NCI-H446 (cell line): ENCODE data around the gene AKAP13.

ENCODE experiments used
- DNase-seq, 2 experiments: peaks; one replicate each; lab custom pipeline; 2025; lab: John Stamatoyannopoulos, UW

The AKAP13 gene

DNA sequence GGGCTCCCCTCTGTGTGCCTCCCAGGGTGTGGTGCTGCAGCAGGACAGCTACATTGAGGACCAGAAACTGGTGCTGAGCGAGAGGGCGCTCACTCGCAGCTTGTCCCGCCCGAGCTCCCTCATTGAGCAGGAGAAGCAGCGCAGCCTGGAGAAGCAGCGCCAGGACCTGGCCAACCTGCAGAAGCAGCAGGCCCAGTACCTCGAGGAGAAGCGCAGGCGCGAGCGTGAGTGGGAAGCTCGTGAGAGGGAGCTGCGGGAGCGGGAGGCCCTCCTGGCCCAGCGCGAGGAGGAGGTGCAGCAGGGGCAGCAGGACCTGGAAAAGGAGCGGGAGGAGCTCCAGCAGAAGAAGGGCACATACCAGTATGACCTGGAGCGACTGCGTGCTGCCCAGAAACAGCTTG lies 360.6 kb downstream of the AKAP13 start:
- DNase-seq: no peak

DNA sequence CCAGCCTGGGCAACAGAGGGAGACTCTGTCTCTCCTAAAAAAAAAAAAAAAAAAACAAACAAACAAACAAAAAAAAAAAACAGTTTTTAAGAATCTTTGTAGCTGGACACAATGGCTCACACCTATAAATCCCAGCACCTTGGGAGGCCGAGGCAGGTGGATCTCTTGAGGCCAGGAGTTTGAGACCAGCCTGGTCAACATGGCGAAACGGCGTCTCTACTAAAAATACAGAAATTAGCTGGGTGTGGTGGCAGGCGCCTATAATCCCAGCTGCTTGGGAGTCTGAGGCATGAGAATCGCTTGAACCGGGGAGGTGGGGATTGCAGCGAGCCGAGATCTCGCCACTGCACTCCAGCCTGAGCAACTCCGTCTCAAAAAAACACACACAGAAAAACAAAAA lies 361.3 kb downstream of the AKAP13 start:
- no peak for DNase-seq

DNA sequence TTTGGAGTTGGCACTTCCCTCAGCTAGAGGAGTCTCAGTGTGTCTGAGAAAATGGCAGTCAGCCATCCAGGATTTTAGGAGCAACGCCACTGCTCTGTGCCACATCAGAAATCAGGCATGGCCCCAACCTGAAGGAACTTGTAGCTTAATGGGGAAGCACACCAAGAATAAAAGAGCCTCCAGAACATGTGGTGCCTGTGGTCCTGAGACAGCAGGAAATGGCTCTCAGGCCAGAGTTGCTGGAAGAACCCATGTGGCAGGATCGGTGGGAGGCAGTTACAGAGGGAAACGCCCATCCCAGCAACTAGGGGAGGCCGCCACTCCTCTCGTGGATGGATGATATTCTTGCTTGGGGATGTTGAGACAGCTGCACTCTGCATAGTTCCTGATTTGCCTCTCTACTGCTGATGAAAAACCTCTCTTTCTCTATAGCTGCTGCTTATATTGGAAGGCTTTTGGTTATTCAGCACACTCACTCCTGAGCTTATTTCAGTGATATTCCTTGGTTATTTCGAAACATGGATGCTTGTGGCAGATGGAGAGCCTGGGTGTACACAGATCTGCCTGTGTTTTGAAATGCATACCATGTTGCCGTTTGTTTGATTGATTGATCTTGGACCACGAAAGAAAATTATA lies 361.9 kb downstream of the AKAP13 start:
- peak; percentile 36 to 62 for DNase-seq

DNA sequence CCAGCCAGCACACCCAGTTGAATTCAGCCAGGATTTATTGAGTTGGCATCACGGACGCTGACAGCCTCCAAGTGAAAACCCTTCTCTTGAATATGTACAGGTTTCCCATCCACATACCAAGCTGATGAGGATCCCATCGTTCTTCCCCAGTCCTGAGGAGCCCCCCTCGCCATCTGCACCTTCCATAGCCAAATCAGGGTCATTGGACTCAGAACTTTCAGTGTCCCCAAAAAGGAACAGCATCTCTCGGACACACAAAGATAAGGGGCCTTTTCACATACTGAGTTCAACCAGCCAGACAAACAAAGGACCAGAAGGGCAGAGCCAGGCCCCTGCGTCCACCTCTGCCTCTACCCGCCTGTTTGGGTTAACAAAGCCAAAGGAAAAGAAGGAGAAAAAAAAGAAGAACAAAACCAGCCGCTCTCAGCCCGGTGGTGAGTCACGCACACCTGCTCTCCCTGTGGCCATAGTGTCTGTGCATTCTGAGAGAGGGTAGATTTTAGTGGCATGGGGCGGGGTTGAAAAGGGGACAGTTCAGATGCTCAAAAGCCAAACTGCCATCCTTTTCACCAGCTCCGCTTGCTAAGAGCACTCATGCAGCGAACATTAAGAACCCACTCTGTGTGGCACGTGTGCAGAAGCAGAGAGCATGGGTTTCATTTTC lies 363.1 kb downstream of the AKAP13 start:
- no peak for DNase-seq

DNA sequence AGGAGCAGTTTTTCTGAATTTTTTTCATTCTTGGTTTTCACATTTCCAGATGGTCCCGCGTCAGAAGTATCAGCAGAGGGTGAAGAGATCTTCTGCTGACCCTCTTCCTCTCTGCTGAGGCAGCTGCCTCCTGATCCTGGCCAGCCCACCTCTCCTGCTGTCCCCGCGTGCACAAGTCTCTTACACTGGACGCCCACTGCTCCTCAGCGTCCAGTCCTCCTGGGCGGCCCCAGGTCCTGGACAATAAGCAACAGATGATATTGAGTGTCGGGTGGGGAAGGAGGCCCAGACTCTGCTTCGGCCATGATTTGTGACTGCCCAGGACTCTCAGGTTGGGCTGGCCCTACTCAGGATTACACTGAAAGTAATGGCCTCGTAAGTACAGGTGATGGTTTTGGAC lies 364.2 kb downstream of the AKAP13 start:
- no peak for DNase-seq

DNA sequence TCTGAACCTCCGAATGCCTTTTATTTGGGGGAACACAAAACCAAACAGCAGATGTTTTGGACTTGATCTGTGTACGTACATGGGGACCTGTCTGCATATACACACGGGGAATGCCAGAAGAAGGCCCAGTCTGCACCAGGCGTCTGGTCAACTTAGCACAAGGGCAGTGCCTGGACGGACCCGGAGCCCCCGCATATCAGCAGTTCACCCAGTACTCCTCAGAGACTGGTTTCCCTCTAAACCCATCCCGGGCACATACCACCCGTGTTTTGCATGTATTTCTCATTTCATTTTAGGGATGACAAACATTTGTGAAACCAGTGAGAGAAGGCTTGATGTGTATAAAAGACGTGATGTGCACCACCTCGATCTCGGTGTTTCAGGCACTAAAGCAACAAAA lies 364.6 kb downstream of the AKAP13 start:
- no peak for DNase-seq

DNA sequence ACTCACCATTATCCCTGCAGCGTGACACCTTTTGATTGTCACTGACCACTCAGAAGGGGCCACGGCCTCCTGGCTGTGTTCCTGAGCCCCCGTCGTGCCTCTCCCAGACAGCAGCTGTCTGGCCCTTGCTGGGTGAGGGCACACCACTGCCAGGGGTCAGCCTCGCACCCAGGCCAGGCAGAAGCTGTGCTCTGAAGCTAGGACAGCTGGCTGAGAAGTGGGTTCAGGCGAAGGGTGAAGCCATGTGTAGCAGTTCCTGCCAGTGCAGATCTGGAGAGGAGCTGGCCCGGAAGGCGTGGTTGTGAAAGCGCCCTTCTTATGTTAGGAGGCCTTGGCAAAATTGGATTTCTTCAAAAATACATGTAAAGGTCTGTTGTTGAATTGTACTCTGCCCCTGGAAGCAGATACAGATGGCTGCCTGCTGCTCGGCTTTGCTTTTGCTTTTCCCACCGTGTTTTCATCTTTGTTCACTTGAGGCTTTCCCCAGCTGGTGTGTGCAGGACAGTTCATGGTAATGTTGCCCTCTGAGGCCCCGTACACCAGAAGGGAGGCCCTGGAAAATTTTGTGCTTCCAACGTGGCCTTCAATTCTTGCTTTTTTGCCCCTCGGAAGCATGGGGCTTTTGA lies 365.2 kb downstream of the AKAP13 start:
- DNase-seq: no peak

DNA sequence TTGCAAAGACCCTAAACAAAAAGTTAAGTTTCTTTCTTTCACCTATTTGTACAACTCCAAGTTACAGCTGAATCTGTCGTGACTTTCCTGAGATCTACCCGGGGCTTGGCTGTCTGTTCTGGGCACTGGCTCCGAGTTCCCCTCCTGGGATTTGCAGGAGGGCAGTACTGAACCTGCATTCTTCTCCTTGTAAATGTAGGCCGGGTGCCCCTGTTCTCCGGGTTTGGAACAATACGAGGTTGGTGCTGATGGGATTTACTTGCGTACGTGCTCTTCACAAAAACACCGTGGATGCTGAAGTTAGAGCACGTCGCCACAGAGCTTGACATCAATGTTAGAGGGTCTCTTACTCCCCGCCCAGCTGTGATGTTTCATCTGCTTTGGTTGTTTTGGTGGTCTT lies 366.2 kb downstream of the AKAP13 start:
- no peak for DNase-seq

DNA sequence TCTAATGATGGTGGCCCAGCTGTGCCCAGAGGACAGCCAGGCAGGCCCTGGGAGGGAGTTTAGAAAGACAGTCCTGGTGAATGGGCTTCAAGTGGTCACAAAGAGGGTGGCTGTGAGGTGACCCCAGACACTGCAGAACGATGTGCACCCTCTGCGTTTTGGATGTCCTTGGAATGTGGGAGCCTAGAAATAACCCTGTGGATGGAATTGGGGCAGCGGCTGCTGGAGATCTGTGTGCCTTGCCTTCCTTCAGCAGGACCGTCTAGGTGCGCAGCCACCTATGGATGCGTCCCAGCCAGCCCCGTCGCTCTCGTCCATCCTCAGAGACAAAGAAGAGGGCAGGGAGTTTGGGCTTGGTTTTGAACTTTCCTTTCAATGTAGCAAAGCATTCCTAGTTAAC lies 367.8 kb downstream of the AKAP13 start:
- DNase-seq: no peak

DNA sequence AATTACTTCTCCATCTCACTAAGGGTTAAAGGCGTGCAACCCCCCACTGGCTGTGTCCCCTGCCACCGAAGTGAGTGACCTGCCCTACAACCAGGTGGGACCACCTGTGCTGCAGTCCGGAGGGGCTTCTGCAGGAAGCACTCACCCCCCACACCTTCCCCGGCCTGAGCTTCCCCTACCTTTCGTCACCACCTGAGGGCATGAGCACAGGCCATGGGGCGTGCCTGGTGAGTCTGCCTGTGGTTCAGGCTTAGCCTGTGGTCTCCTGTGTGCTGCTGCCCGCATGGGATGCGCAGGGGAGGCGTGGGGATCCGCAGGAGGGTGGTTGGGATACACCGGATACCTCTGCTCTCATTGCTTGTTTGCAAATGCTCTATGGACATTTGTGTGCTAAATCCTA lies 368.3 kb downstream of the AKAP13 start:
- no peak for DNase-seq

DNA sequence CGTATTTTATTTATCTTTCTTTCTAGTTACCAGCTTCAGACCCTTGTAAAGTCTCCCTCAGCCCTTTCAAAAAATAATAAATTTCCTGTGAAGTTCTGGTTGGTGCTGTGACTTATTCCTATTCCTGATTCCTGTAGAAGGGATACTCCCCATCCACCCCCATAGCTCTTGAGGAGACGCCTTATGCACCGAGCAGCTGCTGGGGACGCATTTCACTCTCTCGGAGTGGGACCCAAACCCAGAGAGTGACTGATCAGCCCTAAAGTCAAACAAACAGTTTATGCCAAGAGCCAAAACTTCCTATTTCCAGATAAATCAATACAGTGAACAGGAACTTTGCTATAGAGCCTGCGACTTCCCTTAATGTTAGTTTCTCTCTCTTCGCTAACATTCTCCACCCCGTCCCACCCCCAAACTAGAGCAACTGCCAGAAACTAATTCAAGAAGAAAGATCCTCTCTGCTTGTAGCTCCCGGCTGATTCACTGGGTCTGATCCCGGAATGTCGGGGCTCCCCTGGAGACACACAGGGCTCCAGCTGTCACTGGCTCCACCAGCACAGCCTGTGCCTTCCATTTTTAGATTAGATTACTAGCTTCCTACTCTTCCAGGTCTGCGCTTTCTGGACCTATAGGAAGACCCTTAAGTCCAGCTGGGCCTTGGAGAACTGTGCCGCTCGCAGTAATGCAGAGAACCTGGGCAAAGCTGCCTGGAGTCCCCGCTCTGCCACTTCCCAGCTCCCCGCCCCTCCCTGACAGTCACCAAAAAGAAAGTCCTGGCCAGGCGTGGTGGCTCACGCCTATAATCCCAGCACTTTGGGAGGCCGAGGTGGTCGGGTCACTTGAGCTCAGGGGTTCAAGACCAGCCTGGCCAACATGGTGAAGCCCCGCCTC lies 369.1 kb downstream of the AKAP13 start:
- DNase-seq: peak; percentile 13 to 61

DNA sequence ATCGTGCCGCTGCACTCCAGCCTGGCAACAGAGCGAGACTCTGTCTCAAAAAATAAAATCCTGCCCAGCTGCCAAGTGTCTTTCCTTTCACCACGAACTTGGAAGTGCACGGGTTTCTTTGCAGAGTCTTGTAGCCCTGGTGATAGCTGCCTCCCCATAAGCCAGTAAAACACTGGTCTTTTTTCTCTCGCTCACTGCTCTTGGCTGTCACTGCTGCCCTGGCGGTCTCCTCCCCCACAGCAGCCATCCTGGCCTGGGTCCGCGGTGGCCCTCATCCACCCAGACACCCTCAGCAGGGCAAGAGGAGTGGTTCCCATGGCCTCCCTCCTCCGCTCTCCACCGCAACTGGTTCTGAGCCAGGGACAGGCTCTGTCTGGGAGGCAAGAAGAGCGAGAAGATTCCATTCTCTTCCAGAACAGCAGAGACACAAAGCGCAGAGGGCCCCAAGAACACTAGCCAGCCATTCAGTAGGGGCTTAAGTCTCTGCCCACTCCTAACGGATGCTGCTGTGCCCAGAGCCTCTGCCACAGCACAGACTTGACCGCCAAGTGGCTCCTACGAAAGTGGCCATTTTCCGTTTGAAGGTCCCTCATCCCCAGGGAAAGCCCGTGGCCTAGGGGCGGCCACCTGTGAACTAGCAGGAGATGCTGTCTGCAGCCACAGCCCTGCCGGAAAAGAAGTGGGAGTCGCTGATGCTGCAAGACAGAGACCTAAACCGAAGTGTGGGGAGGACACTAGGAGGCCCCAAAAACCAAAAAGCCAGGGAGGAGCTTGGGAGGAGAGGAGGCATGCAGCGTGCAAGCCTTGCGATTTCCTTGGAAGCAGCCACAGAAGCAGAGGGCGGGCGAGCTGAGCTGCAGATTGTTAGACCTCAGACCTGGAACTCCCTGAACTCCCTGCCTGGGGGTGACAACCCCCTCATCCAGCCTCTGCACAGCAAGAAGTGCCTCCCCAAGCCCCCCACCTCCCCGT lies 370.2 kb downstream of the AKAP13 start:
- peak; percentile 38 to 57 for DNase-seq

DNA sequence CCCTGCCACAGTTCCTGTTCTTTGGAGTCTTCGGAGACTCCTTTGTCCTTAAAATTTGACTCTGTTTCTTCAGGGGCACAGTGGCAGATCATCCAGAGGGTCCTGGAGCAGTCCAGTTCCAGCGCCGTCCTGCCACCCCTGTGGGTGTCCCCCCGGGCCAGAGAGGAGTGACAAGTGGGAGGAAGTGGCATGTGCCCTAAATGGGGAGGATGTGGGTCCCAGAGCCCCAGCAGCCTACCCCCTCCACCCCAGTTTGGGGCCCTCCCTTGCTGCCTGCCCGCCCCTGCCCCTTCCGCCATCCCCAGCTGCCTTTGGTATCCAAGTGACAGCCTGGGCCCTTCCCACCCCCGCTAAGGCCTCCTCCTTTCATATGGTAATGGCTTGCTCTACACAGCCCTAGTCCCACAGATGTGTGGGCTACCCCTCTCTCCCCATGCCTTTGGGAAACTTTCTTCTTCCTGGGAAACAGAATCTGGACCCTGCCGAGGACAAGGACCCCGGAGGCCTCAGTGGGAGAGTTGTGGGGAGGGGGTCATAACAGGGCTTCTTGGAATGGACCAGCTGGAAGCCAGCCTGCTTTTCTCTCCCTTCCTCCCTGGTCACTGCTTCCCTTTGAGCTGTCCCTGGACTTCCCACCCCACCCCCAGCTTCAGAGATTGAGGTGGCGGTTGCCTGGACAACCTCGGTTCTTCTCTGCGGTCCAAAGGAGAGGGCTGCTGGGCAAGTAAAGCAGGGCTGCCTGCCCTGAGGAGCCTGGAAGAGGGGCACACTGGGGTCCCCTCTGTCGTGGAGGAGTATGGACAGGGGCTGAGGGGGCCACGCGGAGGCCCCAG lies 371.1 kb downstream of the AKAP13 start:
- DNase-seq: no peak

DNA sequence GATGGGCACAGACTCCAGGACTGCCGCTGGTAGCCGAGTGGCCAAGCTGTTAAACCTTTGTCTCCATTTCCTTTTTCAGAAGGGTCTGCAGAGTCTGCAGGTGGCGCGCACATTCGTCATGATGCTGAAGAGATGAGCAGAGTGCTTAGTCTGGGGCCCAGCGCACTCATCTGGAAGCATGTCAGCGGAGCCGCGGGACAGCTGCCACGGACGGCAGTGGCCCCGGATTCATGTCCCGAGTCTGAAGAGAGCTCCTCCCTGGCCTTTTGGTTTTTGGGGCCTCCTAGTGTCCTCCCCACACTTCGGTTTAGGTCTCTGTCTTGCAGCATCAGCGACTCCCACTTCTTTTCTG lies 371.7 kb downstream of the AKAP13 start:
- DNase-seq: no peak

DNA sequence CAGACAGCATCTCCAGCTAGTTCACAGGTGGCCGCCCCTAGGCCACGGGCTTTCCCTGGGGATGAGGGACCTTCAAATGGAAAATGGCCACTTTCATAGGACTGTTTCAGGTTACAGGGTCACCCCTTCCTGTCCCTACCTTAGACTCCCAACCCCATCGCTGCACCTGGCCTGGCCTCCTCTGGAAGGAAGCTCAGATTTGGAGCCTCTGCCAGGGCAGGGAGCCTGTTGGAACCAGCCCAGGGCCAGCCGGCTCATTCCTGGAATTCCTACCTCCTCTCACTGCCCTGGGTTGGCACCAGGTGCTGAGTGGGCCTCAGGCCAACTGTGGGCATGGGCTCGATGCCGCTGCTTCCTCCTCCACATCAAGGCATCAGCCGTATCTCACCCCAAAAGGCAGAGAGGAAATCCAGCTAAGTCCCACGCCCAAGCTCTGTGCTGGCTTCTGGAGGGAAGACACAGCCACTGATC lies 372.1 kb downstream of the AKAP13 start:
- DNase-seq: peak in 1 of 2 experiments; percentile 26

DNA sequence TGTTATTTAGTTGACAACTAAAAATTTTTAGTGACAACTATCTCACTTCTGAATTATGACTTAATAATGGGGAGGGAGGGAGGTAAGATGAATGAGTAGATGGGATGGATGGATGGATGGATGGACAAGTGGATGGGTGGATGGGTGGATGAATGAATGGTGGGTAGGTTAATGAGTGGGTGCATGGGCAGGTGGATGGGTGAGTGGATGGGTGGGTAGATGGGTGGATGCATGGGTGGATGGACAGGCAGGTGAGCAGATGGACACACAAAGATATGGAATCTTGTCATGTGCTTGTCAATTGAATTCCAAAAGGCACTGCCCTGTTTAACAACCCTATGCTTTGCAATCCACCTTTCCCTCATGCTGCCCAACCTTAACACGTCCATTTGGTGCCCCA lies 372.9 kb downstream of the AKAP13 start:
- no peak for DNase-seq

DNA sequence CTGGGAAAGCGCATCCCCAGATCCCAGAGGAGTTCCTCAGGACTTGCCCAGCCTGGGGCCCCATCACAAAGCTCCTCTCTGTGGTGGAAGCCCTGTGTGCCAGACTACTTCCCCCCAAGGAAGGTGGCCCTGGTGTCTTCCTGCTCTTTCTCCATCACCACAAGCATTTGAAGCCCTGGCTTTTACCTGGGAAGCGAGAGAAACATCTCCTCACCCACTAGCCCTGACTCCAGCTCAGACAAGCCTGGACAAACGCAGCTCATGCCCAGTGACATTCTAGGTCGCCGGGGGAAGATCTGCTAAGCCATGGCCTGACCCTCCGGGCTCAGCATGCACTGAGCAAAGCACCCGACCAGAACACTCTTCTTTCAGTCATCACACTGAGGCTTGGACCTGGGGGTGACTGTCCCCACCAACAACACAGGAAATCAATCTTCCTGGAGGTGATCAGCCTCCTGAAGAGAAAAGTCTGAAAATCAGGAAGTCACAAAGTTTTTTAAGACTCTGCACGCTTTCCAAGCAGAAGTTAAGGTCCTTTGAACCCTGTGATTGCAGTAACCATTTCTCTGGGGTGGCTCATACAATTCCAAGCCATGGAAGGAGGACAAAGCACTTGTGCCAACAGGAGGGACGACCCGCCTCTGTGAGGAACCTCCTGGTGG lies 373.5 kb downstream of the AKAP13 start:
- no peak for DNase-seq

DNA sequence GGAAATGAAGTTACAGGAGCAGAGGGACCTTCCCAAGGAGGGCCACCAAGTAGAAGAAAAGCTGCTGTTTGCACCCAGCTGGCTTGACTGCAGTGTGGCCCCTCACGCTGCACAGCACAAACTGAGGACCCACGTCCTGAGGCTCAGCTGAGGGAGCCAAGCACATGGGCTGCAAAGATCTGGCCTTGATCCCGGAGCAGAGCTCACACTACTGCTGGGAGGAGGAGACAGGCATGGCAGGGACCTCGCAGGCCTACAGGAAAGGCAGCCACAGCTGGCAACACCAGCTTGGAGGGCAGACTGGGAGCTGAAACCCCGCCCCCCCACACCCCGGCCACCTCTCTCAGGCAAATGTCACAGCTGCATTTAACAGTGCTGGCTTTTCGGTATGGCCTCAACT lies 374.6 kb downstream of the AKAP13 start:
- peak in 1 of 2 experiments; percentile 34 for DNase-seq

DNA sequence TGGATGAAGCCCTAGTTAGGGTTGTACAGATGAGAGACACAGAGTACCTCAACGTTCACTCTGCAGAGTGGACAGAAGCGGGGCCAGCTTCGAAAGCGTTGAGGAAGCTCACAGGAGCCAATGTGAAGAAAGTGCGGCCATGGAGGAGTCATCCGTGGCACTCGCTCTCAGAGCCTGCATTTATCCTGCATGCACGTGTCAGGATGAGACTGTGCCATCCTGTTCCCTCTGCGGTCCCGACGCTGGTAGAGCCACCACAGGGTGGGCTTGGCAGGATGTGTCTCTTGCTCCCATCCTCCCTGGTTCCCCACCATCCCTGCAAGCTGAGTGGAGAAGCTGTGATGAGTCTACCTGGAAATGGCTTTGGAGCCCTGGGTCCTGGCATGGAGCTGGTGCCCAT lies 375.1 kb downstream of the AKAP13 start:
- DNase-seq: no peak

DNA sequence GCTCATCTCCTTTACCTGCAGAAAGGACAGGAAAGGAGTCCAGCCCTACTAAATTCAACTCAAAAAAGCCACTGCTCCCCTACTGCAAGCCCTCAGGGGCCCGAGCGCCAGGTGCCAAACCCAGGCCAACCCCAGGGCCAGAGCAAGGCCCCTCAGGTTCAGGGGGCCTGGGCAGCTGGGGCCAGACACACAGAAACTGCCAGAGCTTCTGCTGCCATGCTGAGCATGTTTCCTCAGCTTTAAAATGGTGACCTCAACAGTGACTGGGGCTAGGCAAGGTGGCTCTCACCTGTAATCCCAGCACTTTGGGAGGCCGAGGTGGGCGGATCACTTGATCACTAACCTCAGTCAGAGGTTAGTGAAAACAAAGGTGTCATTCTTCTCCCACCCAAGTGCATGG lies 375.5 kb downstream of the AKAP13 start:
- no peak for DNase-seq
